NCI-H1105 treated with DMSO at 0.1 percent for 48 hours (cell line): ENCODE results near the gene NFS1.

Experiments used
- DNase-seq: peaks from one replicate; lab custom pipeline; 2025; lab: John Stamatoyannopoulos, UW

Gene NFS1

GRCh38 chr20:35673884-35674283 is 25.3 kb downstream of the NFS1 start:
- DNase-seq, result no peak

- no peak for DNase-seq
Observed at GRCh38 chr20:35669681-35670080, 29.5 kb downstream of the NFS1 start.

- no peak for DNase-seq
Observed at GRCh38 chr20:35669221-35669620, 29.9 kb downstream of the NFS1 start.

DNA sequence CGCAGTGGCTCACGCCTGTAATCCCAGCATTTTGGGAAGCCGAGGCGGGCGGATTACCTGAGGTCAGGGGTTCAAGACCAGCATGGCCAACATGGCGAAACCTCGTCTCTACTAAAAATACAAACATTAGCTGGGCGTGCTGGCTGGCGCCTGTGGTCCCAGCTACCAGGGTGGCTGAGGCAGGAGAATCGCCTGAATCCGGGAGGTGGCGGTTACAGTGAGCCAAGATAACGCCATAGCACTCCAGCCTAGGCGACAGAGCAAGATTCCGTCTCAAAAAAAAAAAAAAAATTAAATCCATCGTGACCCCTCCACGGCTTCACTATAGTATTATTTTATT is 33.2 kb downstream of the NFS1 start:
- no peak for DNase-seq

- peak; percentile 93 for DNase-seq
Observed at GRCh38 chr20:35664466-35665206, 34.5 kb downstream of the NFS1 start, which contains the start of the genes CPNE1 and RBM12. Gene CPNE1 (minus strand): TSS chr20:35664900. CDS start chr20:35632923, 31,977 bp downstream. Gene RBM12 (minus strand): TSS chr20:35664900. CDS start chr20:35655322, 9,578 bp downstream.

DNA sequence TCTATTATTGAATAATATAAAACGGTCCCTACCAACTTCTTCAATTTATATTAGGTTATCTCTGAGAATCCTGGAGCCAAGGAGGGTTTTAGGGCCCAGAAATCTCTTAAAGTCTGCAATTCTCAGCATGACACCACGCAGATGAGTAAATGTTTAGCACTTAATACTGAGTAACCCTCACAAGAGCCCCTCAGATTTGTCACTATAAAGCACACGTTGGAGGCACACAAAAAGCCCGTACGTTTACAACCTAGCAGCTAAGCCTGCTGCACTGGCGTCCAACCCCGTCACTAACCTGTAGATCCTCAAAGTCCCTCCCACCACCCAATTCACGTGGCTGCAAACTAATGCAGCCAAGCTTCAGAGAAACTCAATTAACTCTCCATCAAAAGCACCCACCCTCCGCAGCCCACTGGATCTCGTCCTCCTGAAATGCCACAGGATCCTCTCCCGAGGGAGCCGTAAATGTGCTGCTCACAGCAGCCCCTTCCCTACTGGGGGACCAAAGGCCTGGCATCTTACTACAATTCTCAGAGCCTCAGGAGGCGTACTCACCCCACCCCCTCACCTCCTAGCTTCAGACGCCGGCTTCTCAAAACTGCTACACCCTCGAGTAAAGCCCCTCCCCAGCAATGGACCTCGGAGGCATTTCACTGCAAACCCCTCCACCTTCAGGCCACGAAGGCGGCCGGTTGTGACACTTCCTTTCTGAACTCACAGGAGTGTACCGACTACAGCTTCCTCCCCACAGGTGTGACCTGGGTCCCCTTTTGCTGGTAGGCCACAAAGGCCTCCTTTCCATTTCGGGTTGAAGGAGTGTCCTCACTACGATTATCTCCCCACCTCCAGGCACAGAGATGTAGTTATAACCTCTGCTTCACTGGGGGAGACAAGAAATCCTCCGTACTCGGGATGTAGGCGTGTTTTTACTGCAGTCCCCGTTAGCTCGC is 35.4 kb downstream of the NFS1 start:
- DNase-seq, result peak; percentile 42

- no peak for DNase-seq
Observed at GRCh38 chr20:35662551-35662950, 36.6 kb downstream of the NFS1 start.

GRCh38 chr20:35661908-35662307 is 37.2 kb downstream of the NFS1 start:
- DNase-seq, result no peak

DNA sequence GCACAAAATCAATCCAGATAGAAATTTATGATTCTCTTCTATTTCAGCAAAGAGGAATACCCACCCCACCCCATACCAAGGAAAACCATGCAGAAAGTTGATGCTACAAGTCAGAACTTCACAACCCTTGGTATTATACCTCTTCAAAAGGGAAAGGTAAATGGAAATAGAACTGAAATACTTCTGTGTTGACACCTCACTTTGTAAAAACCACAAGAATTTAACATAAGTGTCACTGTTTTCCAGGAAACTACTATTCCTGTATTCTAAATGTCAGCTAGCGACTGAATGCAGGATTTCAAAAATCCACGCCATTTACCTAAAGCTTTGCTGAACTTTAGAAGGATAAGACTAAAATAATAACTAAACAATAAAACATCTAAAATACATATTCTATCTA is 38.1 kb downstream of the NFS1 start:
- DNase-seq, result no peak

DNA sequence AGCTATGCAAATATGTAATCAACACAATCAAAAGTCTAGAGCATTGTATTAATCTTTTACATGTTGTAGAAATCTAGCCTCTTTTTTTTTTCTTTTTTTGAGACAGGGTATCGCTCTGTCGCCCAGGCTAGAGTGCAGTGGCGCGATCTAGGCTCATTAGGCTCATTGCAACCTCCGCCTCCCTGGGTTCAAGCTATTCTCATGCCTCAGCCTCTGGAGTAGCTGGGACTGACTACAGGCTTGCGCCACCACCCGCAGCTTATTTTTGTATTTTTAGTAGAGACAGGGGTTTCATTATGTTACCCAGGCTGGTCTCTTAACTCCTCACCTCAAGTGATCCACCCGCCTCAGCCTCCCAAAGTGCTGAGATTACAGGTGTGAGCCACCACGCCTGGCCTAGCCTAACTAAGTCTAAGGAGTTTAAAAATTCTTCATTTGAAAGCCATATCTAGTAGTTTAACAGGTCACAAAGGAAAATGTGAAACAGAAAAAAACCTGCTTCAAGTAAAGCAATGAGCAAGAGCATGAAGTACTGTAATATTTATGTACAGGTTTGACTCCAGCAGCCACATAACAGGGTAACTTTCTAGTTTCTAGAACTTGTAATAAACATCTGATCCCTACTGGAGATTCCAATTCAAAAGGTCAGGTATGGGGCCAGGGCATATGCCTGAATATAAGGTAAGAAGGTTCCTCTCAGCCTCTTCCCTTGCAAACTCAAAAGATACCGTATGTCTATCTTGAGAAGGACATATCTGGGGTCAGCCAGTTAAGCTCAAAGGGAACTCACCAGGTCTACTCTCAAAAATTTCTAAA is 38.8 kb downstream of the NFS1 start:
- DNase-seq, result no peak

DNA sequence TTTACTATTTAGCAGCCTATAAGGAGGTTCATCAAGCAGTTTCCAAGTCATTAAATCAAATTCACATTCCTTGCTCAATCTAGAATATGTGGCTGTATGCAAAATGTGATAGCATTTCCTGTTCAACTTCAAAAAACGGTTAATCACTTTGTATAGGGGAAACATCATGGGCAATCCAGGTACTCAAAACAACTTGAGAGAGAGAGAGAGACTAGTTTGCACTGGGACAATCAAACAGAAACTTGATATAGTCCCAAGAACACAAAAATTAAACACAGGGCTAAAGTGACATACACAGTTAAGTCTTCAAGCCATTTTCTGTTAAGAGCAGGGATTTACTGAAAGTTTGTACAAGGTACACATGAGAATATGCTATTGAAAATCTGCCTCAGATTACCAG is 41.9 kb downstream of the NFS1 start:
- no peak for DNase-seq

- no peak for DNase-seq
Observed at GRCh38 chr20:35654415-35654814, 44.7 kb downstream of the NFS1 start.

DNA sequence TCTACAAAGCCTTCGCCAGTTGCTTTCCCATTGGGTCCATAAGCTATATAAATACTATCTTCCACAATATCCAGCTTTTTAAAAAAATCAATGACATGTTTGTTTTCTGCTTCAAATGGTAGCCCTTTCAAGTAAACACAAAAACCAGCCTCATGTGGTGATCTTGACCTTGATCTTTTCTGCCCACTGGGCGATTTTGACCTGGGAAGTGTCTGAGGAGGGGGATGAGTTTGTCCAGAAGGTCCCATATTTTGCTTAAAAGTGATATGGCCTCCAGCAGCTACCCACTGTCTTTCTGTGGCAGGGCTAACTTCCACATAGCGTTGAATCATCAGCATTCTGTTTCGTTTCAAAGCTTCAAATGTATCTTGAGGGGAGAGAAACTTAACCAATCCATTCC is 45.3 kb downstream of the NFS1 start:
- DNase-seq, result no peak

- DNase-seq, result no peak
Observed at GRCh38 chr20:35653430-35653734, 45.8 kb downstream of the NFS1 start.

DNA sequence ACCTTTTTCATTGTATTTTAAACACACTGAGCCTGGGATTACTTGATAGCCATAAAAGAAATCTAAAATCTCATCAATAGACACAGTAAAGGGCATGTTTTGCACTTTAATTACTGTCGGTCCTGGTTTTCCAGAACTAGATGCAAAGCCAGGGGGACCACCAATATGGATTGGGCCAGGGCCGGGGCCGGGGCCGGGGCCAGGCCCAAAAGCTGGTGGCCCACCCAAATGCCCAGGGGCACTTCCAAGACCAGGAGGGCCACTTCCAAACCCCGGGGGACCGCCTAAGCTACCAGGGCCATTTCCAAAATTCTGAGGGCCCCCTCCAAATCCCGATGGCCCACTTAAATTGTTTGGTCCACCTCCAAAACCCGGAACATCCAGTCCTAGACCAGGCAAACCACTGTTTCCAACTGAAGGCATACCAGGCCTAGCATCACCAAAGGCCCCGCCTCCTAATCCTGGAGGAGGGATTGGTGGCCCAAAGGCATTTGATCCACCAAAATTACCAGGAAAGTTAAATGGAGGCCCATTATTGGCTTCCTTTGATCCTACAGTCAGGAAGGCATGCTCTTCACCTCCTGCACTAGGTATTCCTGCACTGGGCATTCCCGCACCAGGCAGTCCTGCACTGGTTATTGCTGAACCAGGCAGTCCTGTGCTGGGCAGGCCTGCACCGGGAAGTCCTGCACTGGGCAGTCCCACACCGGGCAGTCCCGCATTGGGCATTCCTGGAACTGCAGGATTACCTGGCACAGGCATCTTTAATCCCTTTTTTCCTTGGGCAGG is 46.3 kb downstream of the NFS1 start:
- DNase-seq, result no peak

GRCh38 chr20:35651958-35652357 is 47.2 kb downstream of the NFS1 start:
- DNase-seq, result no peak

- no peak for DNase-seq
Observed at GRCh38 chr20:35650632-35651031, 48.5 kb downstream of the NFS1 start.

GRCh38 chr20:35648836-35649235 is 50.3 kb downstream of the NFS1 start:
- no peak for DNase-seq

- DNase-seq, result no peak
Observed at GRCh38 chr20:35644806-35645205, 54.3 kb downstream of the NFS1 start.

- no peak for DNase-seq
Observed at GRCh38 chr20:35643045-35643444, 56.1 kb downstream of the NFS1 start.

DNA sequence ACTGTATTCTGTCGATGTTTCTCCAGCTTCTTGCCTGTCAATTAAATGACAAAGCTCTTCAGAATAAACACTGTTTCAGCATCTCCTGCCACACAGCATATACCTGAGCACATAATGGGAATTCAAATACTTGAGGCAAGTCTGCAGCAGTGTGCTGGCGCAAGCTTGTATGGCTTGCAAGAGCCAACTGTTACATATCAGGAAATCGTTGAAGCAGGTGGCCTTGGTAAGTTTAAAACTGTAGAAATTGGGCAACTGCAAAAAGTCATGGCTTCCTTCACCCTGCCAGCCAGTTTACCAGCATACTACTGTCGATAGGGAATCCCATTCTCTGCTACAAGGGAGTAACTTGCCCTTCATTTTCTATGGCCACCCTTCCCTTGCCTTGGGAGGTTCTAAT is 57.4 kb downstream of the NFS1 start:
- no peak for DNase-seq

DNA sequence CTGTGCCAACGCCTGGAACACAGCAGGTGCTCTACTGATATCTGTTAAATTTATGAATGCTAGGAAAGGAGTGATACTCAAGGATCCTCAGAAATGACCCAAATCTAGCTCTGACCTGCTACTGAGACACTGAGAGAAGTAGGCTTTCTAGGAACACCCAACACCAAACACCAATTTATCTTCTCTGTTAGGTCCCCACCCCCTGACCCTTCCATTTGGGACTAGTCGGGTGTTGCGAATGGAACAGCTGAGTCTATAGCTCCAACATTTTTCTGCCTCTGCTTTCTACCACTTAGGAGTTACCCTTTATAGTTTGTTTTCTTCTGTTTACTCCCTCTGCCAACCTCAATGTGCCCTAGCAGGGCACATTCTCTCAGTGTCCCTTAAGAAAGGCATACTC is 58.4 kb downstream of the NFS1 start:
- DNase-seq, result no peak
